Thyroid gland (tissue), 4 donors: Measurements from ENCODE around the gene RNF220. TPM values are rescaled to one million over a fixed set of nuclear protein-coding genes. Genes with fewer than 3 reads are reported as not detected.

Experiments used
- DNase-seq, 2 donors: peaks; one replicate each; pipeline ENCODE4 v3.0.0-alpha.2; 2019
- H3K27ac ChIP-seq, 3 donors: fragments of 200-600 bp; sonication (generic); 1 replicate in 2 of 3; 2 replicates in 1 of 3; pipeline ENCODE4 v1.5.1; 2016 to 2019; ENCODE audit warnings: mild to moderate bottlenecking in 1 of 3, moderate library complexity in 1 of 3
- H3K27me3 ChIP-seq: fragments of 200-600 bp; sonication (generic); one replicate; pipeline ENCODE4 v1.5.1; 2019
- H3K36me3 ChIP-seq, 2 donors: fragments of 200-600 bp; sonication (generic); one replicate each; pipeline ENCODE4 v1.5.1; 2016 to 2019
- H3K4me1 ChIP-seq, 2 donors: fragments of 200-600 bp; sonication (generic); one replicate each; pipeline ENCODE4 v1.5.1; 2017 to 2019
- H3K4me3 ChIP-seq, 3 donors: fragments of 200-600 bp; sonication (generic); replicated peaks in 1 of 3; 1 replicate in 2 of 3; 2 replicates in 1 of 3; pipeline ENCODE4 v1.5.1; 2016; ENCODE audit warnings: mild to moderate bottlenecking in 1 of 3
- H3K9me3 ChIP-seq: fragments of 200-600 bp; sonication (generic); one replicate; pipeline ENCODE4 v1.5.1; 2017
- CTCF ChIP-seq, 6 experiments: fragments of 200-600 bp in 3 of 6; fragments of 450-650 bp in 3 of 6; sonication (generic) in 3 of 6; IDR thresholded peaks; one replicate each; pipeline ENCODE4 v1.5.1; 2016 to 2019; ENCODE audit warnings: antibody characterized with exemption in 6 of 6, mild to moderate bottlenecking in 2 of 6, inconsistent platforms in 1 of 6, moderate library complexity in 1 of 6
- POLR2A ChIP-seq, 2 donors: fragments of 450-650 bp; IDR thresholded peaks; one replicate each; pipeline ENCODE4 v1.6.1; 2017; ENCODE audit warnings: antibody characterized with exemption in 2 of 2, mild to moderate bottlenecking in 2 of 2, moderate library complexity in 1 of 2
- WGBS, 2 donors: methylation state at CpG; one replicate each; pipeline ENCODE4 v1.1.5; 2017; 5-methylcytosine and 5-hydroxymethylcytosine counted together
- intact Hi-C: fragments of 100-400 bp; cut with DNase I; formaldehyde crosslinking; loops from one replicate; pipeline ENCODE4 v1.15.1; 2023
- total RNA-seq, 4 donors: library from RNA; depleted of rRNA; stranded (reverse); fragments of >200 nt; gene quantifications; one replicate each; pipeline ENCODE4 v1.2.3, GENCODE V29; 2016

RNF220 gene
- total RNA-seq, 4 donors from 2014 or later = 88.7 to 117 (median 102) TPM

- Histone ChIP-seq H3K9me3 (no peaks in the 10 kb centered on the region), H3K27me3 (no peaks in the 10 kb centered on the region), H3K36me3 (no peaks in the 10 kb centered on the region), H3K27ac (no peak overlapping the region), H3K4me3 (no peak overlapping the region), H3K4me1 (no peaks in the 10 kb centered on the region)
- WGBS, 2 donors = 71 to 79% methylated on average over 7 of the region's 7 CpGs
- TF ChIP-seq CTCF (IDR thresholded peaks at IDR 0.05) (no peak), POLR2A (IDR thresholded peaks at IDR 0.05) (no peak)
- DNase-seq = no peak
- intact Hi-C loops = no loop called here
Measured at GRCh38 chr1:44566281-44567046, 161.4 kb downstream of the RNF220 start.

- TF ChIP-seq CTCF (IDR thresholded peaks at IDR 0.05) (no peak), POLR2A (IDR thresholded peaks at IDR 0.05) (no peak)
- H3K27me3 ChIP-seq = no peaks in the 10 kb centered on the region
- WGBS, 2 donors = 72 to 77% methylated on average over 10 of the region's 10 CpGs
- no peak for DNase-seq
- intact Hi-C loops = no loop called here
- no peaks in the 10 kb centered on the region for H3K4me1 ChIP-seq
- no peaks in the 10 kb centered on the region for H3K9me3 ChIP-seq
- no peak overlapping the region for H3K27ac ChIP-seq
- H3K36me3 ChIP-seq = no peaks in the 10 kb centered on the region
- no peak overlapping the region for H3K4me3 ChIP-seq
Measured at GRCh38 chr1:44568128-44568900, 163.3 kb downstream of the RNF220 start.

DNA sequence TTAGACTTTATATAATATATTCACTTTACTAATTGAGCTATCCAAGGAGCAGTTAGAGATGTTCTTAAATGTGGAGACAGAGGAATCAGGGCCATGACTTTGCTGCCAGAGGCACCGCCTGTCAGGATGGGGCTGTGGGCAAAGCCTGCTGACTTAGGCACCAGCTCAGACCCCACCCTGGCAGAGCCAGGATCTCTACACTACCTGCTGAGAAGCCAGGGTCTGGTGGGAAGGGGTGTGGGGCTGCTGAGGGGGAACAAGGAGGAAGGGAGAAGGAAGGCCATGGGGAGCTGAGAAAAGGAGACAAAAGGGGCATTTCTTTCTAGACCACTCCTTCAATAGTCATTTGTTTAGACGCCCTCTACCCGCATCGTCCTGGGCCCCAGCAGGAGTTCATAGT lies 164.4 kb downstream of the RNF220 start:
- 64 to 69% methylated on average over 4 of the region's 4 CpGs for WGBS, 2 donors
- intact Hi-C loops = no loop called here
- DNase-seq = no peak
- H3K4me3 ChIP-seq = no peak overlapping the region
- no peaks in the 10 kb centered on the region for H3K4me1 ChIP-seq
- H3K27me3 ChIP-seq = no peaks in the 10 kb centered on the region
- no peaks in the 10 kb centered on the region for H3K9me3 ChIP-seq
- no peak overlapping the region for H3K27ac ChIP-seq
- TF ChIP-seq CTCF (IDR thresholded peaks at IDR 0.05) (no peak), POLR2A (IDR thresholded peaks at IDR 0.05) (no peak)
- H3K36me3 ChIP-seq = no peaks in the 10 kb centered on the region

DNA sequence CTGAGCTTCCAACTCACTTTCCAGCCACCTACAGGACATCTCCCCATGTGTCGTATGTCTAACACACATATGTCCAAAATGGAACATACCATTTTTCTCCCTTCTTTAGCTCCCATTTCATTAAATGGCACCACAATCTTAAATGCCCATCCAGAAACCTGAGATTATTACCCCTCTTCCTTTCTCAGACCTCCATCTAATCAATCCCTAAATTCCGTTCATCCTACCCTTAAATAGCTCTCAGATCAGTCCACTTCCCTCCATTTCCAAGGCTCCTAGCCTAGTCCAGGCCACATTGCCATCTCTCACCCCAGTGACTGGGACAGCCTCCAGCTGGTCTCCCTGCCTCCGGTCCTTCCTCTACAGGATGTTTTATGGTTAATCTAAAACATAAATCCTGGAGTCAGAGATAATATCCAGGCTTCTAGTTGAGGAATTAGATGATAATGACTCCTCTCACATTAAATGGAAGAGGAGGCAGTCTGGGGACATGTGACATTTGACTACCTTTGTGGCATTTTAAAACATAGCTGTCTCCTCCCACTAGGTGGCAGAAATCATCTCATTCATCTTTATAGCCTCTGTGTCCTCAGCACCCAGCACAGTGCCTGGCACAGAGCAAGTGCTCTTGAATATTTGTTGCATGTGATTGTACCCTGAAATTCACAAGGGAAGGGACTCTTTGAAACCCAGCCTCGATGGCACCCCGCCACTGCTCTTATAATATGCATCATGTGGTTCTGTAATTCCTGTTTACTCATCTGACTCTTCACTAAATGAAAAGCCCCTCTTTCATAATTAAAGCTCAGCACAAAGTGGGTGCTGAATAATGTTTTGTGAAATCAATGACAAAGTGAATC lies 166.9 kb downstream of the RNF220 start:
- WGBS, 2 donors = 87 to 90% methylated on average over 5 of the region's 5 CpGs
- TF ChIP-seq CTCF (IDR thresholded peaks at IDR 0.05) (peak in 2 of 6 experiments; percentile 18 to 39), POLR2A (IDR thresholded peaks at IDR 0.05) (no peak)
- Histone ChIP-seq H3K27me3 (no peaks in the 10 kb centered on the region), H3K9me3 (no peaks in the 10 kb centered on the region), H3K36me3 (no peaks in the 10 kb centered on the region), H3K27ac (no peak overlapping the region), H3K4me1 (no peaks in the 10 kb centered on the region), H3K4me3 (no peak overlapping the region)
- no peak for DNase-seq
- intact Hi-C loops = no loop called here
